ENCODE data around the gene ARHGAP5.

Gene ARHGAP5

GRCh38 chr14:32142754-32143437, 65.8 kb downstream of the ARHGAP5 start:
- H3K4me1 ChIP-seq (ENCODE audit: control insufficient read depth, low read depth, low read length), result no peaks in the 10 kb centered on the region
- H3K27me3 ChIP-seq (ENCODE audit: control insufficient read depth, insufficient read depth, low read length), result no peaks in the 10 kb centered on the region
- no peak overlapping the region for H3K9ac ChIP-seq (ENCODE audit: low read length)
- H3K9me3 ChIP-seq (ENCODE audit: control insufficient read depth, low read depth, low read length), result no peaks in the 10 kb centered on the region
- H3K4me3 ChIP-seq (ENCODE audit: low read length), result no peak overlapping the region
- H3K36me3 ChIP-seq (ENCODE audit: control insufficient read depth, low read depth, low read length), result peaks cover 14% of the 10 kb centered on the region
- H3K27ac ChIP-seq (ENCODE audit: low read length), result no peak overlapping the region

- no peaks in the 10 kb centered on the region for H3K9me3 ChIP-seq (ENCODE audit: control insufficient read depth, low read depth, low read length)
- no peaks in the 10 kb centered on the region for H3K27me3 ChIP-seq (ENCODE audit: control insufficient read depth, insufficient read depth, low read length)
- H3K36me3 ChIP-seq (ENCODE audit: control insufficient read depth, low read depth, low read length), result peaks cover 27% of the 10 kb centered on the region
- H3K9ac ChIP-seq (ENCODE audit: low read length), result no peak overlapping the region
- no peak overlapping the region for H3K4me3 ChIP-seq (ENCODE audit: low read length)
- H3K4me1 ChIP-seq (ENCODE audit: control insufficient read depth, low read depth, low read length), result no peaks in the 10 kb centered on the region
- H3K27ac ChIP-seq (ENCODE audit: low read length), result no peak overlapping the region
These were observed 73.3 kb downstream of the ARHGAP5 start for GRCh38 chr14:32150392-32150791.

GRCh38 chr14:32166029-32166428, 88.9 kb downstream of the ARHGAP5 start:
- H3K27ac ChIP-seq (ENCODE audit: low read length), result no peak overlapping the region
- H3K9me3 ChIP-seq (ENCODE audit: control insufficient read depth, low read depth, low read length), result peaks cover 9% of the 10 kb centered on the region
- no peaks in the 10 kb centered on the region for H3K36me3 ChIP-seq (ENCODE audit: control insufficient read depth, low read depth, low read length)
- H3K4me3 ChIP-seq (ENCODE audit: low read length), result no peak overlapping the region
- no peak overlapping the region for H3K9ac ChIP-seq (ENCODE audit: low read length)
- no peaks in the 10 kb centered on the region for H3K27me3 ChIP-seq (ENCODE audit: control insufficient read depth, insufficient read depth, low read length)
- no peaks in the 10 kb centered on the region for H3K4me1 ChIP-seq (ENCODE audit: control insufficient read depth, low read depth, low read length)

GRCh38 chr14:32166924-32167323, 89.8 kb downstream of the ARHGAP5 start:
- no peaks in the 10 kb centered on the region for H3K36me3 ChIP-seq (ENCODE audit: control insufficient read depth, low read depth, low read length)
- H3K4me3 ChIP-seq (ENCODE audit: low read length), result no peak overlapping the region
- H3K27me3 ChIP-seq (ENCODE audit: control insufficient read depth, insufficient read depth, low read length), result no peaks in the 10 kb centered on the region
- no peaks in the 10 kb centered on the region for H3K4me1 ChIP-seq (ENCODE audit: control insufficient read depth, low read depth, low read length)
- no peak overlapping the region for H3K9ac ChIP-seq (ENCODE audit: low read length)
- H3K27ac ChIP-seq (ENCODE audit: low read length), result no peak overlapping the region
- peaks cover 9% of the 10 kb centered on the region for H3K9me3 ChIP-seq (ENCODE audit: control insufficient read depth, low read depth, low read length)

GRCh38 chr14:32167907-32168306, 90.8 kb downstream of the ARHGAP5 start:
- no peaks in the 10 kb centered on the region for H3K36me3 ChIP-seq (ENCODE audit: control insufficient read depth, low read depth, low read length)
- no peak overlapping the region for H3K4me3 ChIP-seq (ENCODE audit: low read length)

GRCh38 chr14:32169191-32169590, 92.1 kb downstream of the ARHGAP5 start:
- Histone ChIP-seq H3K4me1 (ENCODE audit: control insufficient read depth, low read depth, low read length) (no peaks in the 10 kb centered on the region), H3K9ac (ENCODE audit: low read length) (no peak overlapping the region), H3K27me3 (ENCODE audit: control insufficient read depth, insufficient read depth, low read length) (no peaks in the 10 kb centered on the region), H3K4me3 (ENCODE audit: low read length) (no peak overlapping the region), H3K36me3 (ENCODE audit: control insufficient read depth, low read depth, low read length) (no peaks in the 10 kb centered on the region), H3K9me3 (ENCODE audit: control insufficient read depth, low read depth, low read length) (no peaks in the 10 kb centered on the region), H3K27ac (ENCODE audit: low read length) (no peak overlapping the region)

More at GRCh38 chr14:32167907-32168306, 90.8 kb downstream of the ARHGAP5 start:
- H3K27ac ChIP-seq (ENCODE audit: low read length), result no peak overlapping the region
- H3K4me1 ChIP-seq (ENCODE audit: control insufficient read depth, low read depth, low read length), result no peaks in the 10 kb centered on the region
- H3K9me3 ChIP-seq (ENCODE audit: control insufficient read depth, low read depth, low read length), result peaks cover 2% of the 10 kb centered on the region
- no peak overlapping the region for H3K9ac ChIP-seq (ENCODE audit: low read length)
- no peaks in the 10 kb centered on the region for H3K27me3 ChIP-seq (ENCODE audit: control insufficient read depth, insufficient read depth, low read length)

GRCh38 chr14:32171469-32171868, 94.4 kb downstream of the ARHGAP5 start:
- Histone ChIP-seq H3K36me3 (ENCODE audit: control insufficient read depth, low read depth, low read length) (no peaks in the 10 kb centered on the region), H3K4me3 (ENCODE audit: low read length) (no peak overlapping the region), H3K9me3 (ENCODE audit: control insufficient read depth, low read depth, low read length) (no peaks in the 10 kb centered on the region), H3K27ac (ENCODE audit: low read length) (no peak overlapping the region), H3K27me3 (ENCODE audit: control insufficient read depth, insufficient read depth, low read length) (no peaks in the 10 kb centered on the region), H3K4me1 (ENCODE audit: control insufficient read depth, low read depth, low read length) (no peaks in the 10 kb centered on the region), H3K9ac (ENCODE audit: low read length) (no peak overlapping the region)

GRCh38 chr14:32183151-32184058, 106.3 kb downstream of the ARHGAP5 start:
- Histone ChIP-seq H3K36me3 (ENCODE audit: control insufficient read depth, low read depth, low read length) (no peaks in the 10 kb centered on the region), H3K9ac (ENCODE audit: low read length) (no peak overlapping the region), H3K27ac (ENCODE audit: low read length) (no peak overlapping the region), H3K4me3 (ENCODE audit: low read length) (no peak overlapping the region), H3K27me3 (ENCODE audit: control insufficient read depth, insufficient read depth, low read length) (no peaks in the 10 kb centered on the region), H3K4me1 (ENCODE audit: control insufficient read depth, low read depth, low read length) (no peaks in the 10 kb centered on the region), H3K9me3 (ENCODE audit: control insufficient read depth, low read depth, low read length) (peaks cover 7% of the 10 kb centered on the region)

- Histone ChIP-seq H3K9ac (ENCODE audit: low read length) (no peak overlapping the region), H3K27ac (ENCODE audit: low read length) (no peak overlapping the region), H3K4me3 (ENCODE audit: low read length) (no peak overlapping the region), H3K9me3 (ENCODE audit: control insufficient read depth, low read depth, low read length) (peaks cover 7% of the 10 kb centered on the region), H3K27me3 (ENCODE audit: control insufficient read depth, insufficient read depth, low read length) (no peaks in the 10 kb centered on the region), H3K36me3 (ENCODE audit: control insufficient read depth, low read depth, low read length) (no peaks in the 10 kb centered on the region), H3K4me1 (ENCODE audit: control insufficient read depth, low read depth, low read length) (no peaks in the 10 kb centered on the region)
These were observed 108.0 kb downstream of the ARHGAP5 start for GRCh38 chr14:32185097-32185496.

- no peak overlapping the region for H3K9ac ChIP-seq (ENCODE audit: low read length)
- H3K27me3 ChIP-seq (ENCODE audit: control insufficient read depth, insufficient read depth, low read length), result no peaks in the 10 kb centered on the region
- peaks cover 3% of the 10 kb centered on the region for H3K9me3 ChIP-seq (ENCODE audit: control insufficient read depth, low read depth, low read length)
- no peaks in the 10 kb centered on the region for H3K4me1 ChIP-seq (ENCODE audit: control insufficient read depth, low read depth, low read length)
- H3K27ac ChIP-seq (ENCODE audit: low read length), result no peak overlapping the region
- no peaks in the 10 kb centered on the region for H3K36me3 ChIP-seq (ENCODE audit: control insufficient read depth, low read depth, low read length)
- no peak overlapping the region for H3K4me3 ChIP-seq (ENCODE audit: low read length)
These were observed 109.1 kb downstream of the ARHGAP5 start for GRCh38 chr14:32186248-32186647.

GRCh38 chr14:32189811-32190210, 112.7 kb downstream of the ARHGAP5 start:
- no peak overlapping the region for H3K27ac ChIP-seq (ENCODE audit: low read length)
- H3K36me3 ChIP-seq (ENCODE audit: control insufficient read depth, low read depth, low read length), result no peaks in the 10 kb centered on the region
- H3K4me1 ChIP-seq (ENCODE audit: control insufficient read depth, low read depth, low read length), result no peaks in the 10 kb centered on the region
- no peak overlapping the region for H3K4me3 ChIP-seq (ENCODE audit: low read length)
- H3K27me3 ChIP-seq (ENCODE audit: control insufficient read depth, insufficient read depth, low read length), result no peaks in the 10 kb centered on the region
- H3K9ac ChIP-seq (ENCODE audit: low read length), result no peak overlapping the region
- H3K9me3 ChIP-seq (ENCODE audit: control insufficient read depth, low read depth, low read length), result peaks cover 3% of the 10 kb centered on the region
